Esophagus muscularis mucosa (tissue), 4 donors: ENCODE results near the gene VAPB.

Experiments used
- EP300 ChIP-seq: sonication (generic); formaldehyde crosslinking; IDR thresholded peaks from one replicate; pipeline ENCODE4 v1.6.1; 2017; ENCODE audit warnings: antibody characterized with exemption
- POLR2A ChIP-seq: fragments of 450-650 bp; IDR thresholded peaks from one replicate; pipeline ENCODE4 v1.6.1; 2017; ENCODE audit warnings: antibody characterized with exemption, moderate library complexity, mild to moderate bottlenecking, low read depth
- TF ChIP-seq, protein P1 (sequence below), 3 experiments: fragments of 200-600 bp in 2 of 3; fragments of 450-650 bp in 1 of 3; sonication (generic) in 2 of 3; IDR thresholded peaks; one replicate each; pipeline ENCODE4 v1.5.1; 2017 to 2019; ENCODE audit warnings: antibody characterized with exemption in 3 of 3, mild to moderate bottlenecking in 2 of 3, moderate library complexity in 1 of 3

DNA sequence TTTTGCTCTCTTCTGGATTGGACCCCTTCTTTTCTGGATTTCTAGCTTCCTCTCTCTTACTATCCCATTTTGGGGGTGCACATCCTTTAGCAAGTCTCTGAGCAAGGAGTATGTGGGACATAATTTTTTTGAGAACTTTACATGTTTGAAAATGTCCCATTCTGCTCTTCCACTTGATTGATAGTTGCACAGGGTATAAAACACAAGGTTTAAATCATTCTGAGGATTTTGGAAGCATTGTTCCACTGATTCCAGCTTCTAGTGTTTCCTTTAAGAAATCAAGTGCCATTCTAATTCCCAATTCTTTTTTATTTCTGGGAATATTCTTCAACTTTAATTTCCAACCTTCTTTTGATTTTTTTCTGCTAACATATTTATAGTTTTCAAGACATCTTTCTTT lies 65.4 kb downstream of the VAPB start:
- TF ChIP-seq, protein P1, sequence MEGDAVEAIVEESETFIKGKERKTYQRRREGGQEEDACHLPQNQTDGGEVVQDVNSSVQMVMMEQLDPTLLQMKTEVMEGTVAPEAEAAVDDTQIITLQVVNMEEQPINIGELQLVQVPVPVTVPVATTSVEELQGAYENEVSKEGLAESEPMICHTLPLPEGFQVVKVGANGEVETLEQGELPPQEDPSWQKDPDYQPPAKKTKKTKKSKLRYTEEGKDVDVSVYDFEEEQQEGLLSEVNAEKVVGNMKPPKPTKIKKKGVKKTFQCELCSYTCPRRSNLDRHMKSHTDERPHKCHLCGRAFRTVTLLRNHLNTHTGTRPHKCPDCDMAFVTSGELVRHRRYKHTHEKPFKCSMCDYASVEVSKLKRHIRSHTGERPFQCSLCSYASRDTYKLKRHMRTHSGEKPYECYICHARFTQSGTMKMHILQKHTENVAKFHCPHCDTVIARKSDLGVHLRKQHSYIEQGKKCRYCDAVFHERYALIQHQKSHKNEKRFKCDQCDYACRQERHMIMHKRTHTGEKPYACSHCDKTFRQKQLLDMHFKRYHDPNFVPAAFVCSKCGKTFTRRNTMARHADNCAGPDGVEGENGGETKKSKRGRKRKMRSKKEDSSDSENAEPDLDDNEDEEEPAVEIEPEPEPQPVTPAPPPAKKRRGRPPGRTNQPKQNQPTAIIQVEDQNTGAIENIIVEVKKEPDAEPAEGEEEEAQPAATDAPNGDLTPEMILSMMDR (IDR thresholded peaks at IDR 0.05), result no peak
- TF ChIP-seq EP300 (no peak), POLR2A (no peak)
